Upper lobe of left lung (tissue), 6 donors: ENCODE results near the gene LXN. TPM values are rescaled to one million over a fixed set of nuclear protein-coding genes. Genes with fewer than 3 reads are reported as not detected.

Source experiments
- ATAC-seq, 2 donors: fragments of 200-7000 bp; cut with Tn5 transposase; one replicate each; pipeline ENCODE4 v1.9.1; 2022; ENCODE audit warnings: mild to moderate bottlenecking in 2 of 2, moderate library complexity in 2 of 2; ENCODE audit not compliant: low FRiP score in 2 of 2
- DNase-seq, 2 donors: peaks; one replicate each; pipeline ENCODE4 v3.0.0-alpha.2; 2019 to 2020
- H3K27ac ChIP-seq, 4 donors: fragments of 200-600 bp; sonication (generic); one replicate each; pipeline ENCODE4 v1.5.1; 2016 to 2019
- H3K27me3 ChIP-seq, 4 donors: fragments of 200-600 bp; sonication (generic); one replicate each; pipeline ENCODE4 v1.5.1; 2017 to 2019
- H3K36me3 ChIP-seq, 4 donors: fragments of 200-600 bp; sonication (generic); one replicate each; pipeline ENCODE4 v1.5.1; 2016 to 2019
- H3K4me1 ChIP-seq, 4 donors: fragments of 200-600 bp; sonication (generic); one replicate each; pipeline ENCODE4 v1.5.1; 2018 to 2019
- H3K4me3 ChIP-seq, 4 donors: fragments of 200-600 bp; sonication (generic); one replicate each; pipeline ENCODE4 v1.5.1; 2017 to 2019; ENCODE audit warnings: mild to moderate bottlenecking in 2 of 4, moderate library complexity in 1 of 4
- H3K9me3 ChIP-seq, 4 donors: fragments of 200-600 bp; sonication (generic); one replicate each; pipeline ENCODE4 v1.5.1; 2018 to 2019
- CTCF ChIP-seq, 6 experiments: fragments of 450-650 bp in 4 of 6; fragments of 200-600 bp in 2 of 6; sonication (generic) in 2 of 6; IDR thresholded peaks; one replicate each; pipeline ENCODE4 v1.5.1; 2016 to 2019; ENCODE audit warnings: antibody characterized with exemption in 6 of 6
- EP300 ChIP-seq, 4 donors: sonication (generic); formaldehyde crosslinking; IDR thresholded peaks; one replicate each; pipeline ENCODE4 v1.5.1; 2017; ENCODE audit warnings: antibody characterized with exemption in 4 of 4, control low read depth in 2 of 4
- POLR2A ChIP-seq, 4 donors: fragments of 450-650 bp; IDR thresholded peaks; one replicate each; pipeline ENCODE4 v1.5.1; 2016 to 2017; ENCODE audit warnings: antibody characterized with exemption in 4 of 4, mild to moderate bottlenecking in 2 of 4
- POLR2AphosphoS5 ChIP-seq, 2 donors: sonication (generic); formaldehyde crosslinking; IDR thresholded peaks; one replicate each; pipeline ENCODE4 v1.5.1; 2017; ENCODE audit warnings: antibody characterized with exemption in 2 of 2
- whole genome bisulfite sequencing, 2 donors: methylation state at CpG; one replicate each; pipeline ENCODE4 v1.1.5; 2017 to 2018; 5-methylcytosine and 5-hydroxymethylcytosine counted together
- total RNA-seq, 6 donors: library from RNA; depleted of rRNA in 4 of 6; stranded (reverse); fragments of >200 nt in 4 of 6; gene quantifications; one replicate each; pipeline versions ENCODE4 v1.1.0 to v1.2.1, GENCODE V29; 2016 to 2021
- donor health status: DM: no; HTN: no; CAD: no; lungs with moderate emphysema.
- donor health status: DM: no; HTN: yes; CAD: no; lungs with severe emphysema.

LXN gene
- total RNA-seq, 6 donors from 2014 or later = 10.4 to 26.6 (median 19.8) TPM

DNA sequence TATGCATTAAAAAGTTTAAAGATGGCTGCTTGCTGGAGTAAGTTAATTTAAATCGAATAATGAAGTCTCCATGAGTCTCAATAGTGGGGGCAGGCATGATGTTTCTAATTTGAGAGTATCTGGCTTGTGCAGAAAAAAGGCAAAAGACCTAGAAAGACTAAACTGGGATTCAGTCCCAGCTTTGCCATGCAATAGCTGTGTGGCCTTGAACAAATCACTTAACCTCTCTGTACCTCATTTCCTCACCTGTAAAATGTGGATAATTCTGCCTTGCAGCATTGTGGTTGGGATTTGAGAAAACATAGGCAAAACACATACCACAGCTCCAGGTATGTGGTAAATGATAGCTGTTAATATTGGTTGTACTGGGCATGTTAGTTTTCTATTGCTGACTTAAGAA lies 8.6 kb downstream of the LXN start:
- H3K36me3 ChIP-seq = peaks cover 0 to 77% (median 15%) of the 10 kb centered on the region in 4 donors

GRCh38 chr3:158663246-158663645 lies 9.2 kb downstream of the LXN start:
- 80 to 88% methylated on average over 1 of the region's 1 CpG for WGBS, 2 donors
- peaks cover 0 to 6% (median 3%) of the 10 kb centered on the region in 4 donors for H3K4me1 ChIP-seq
- no peak overlapping the region for H3K27ac ChIP-seq
- no peak overlapping the region for H3K4me3 ChIP-seq
- peaks cover 0 to 77% (median 17%) of the 10 kb centered on the region in 4 donors for H3K36me3 ChIP-seq
- TF ChIP-seq POLR2AphosphoS5 (IDR thresholded peaks at IDR 0.05) (no peak), POLR2A (IDR thresholded peaks at IDR 0.05) (no peak), EP300 (IDR thresholded peaks at IDR 0.05) (no peak), CTCF (IDR thresholded peaks at IDR 0.05) (no peak)
- no peaks in the 10 kb centered on the region for H3K9me3 ChIP-seq
- ATAC-seq (no peak), DNase-seq (no peak)
- no peaks in the 10 kb centered on the region for H3K27me3 ChIP-seq

More for the DNA sequence above, 8.6 kb downstream of the LXN start:
- TF ChIP-seq POLR2AphosphoS5 (IDR thresholded peaks at IDR 0.05) (no peak), CTCF (IDR thresholded peaks at IDR 0.05) (no peak), POLR2A (IDR thresholded peaks at IDR 0.05) (no peak)
- Histone ChIP-seq H3K27me3 (no peaks in the 10 kb centered on the region), H3K9me3 (no peaks in the 10 kb centered on the region), H3K4me1 (peaks cover 0 to 9% (median 5%) of the 10 kb centered on the region in 4 donors), H3K27ac (no peak overlapping the region), H3K4me3 (no peak overlapping the region)
- WGBS, 2 donors = 94 to 100% methylated on average over 1 of the region's 1 CpG
- DNase-seq (no peak), ATAC-seq (no peak)

DNA sequence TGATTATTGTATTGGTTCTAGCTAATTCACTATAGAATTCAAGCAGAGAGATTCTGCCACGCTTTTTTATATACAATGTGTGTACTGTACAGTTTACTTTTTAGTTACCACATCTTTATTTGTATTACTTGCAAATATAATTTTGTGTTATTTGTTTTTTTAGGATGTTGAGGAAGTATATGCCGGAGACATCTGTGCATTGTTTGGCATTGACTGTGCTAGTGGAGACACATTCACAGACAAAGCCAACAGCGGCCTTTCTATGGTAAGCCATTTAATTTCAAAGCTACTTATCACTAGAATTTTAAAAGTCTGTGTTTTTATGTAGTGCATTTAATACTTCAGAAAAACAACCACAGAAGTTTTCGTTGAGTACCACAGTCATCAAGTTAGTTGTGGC lies 11.7 kb downstream of the LXN start:
- 79 to 81% methylated on average over 4 of the region's 4 CpGs for WGBS, 2 donors
- DNase-seq (no peak), ATAC-seq (no peak)
- peak overlapping the region in 1 of 4 donors; percentile 46 for H3K27ac ChIP-seq
- H3K27me3 ChIP-seq = no peaks in the 10 kb centered on the region
- no peak for TF ChIP-seq CTCF (IDR thresholded peaks at IDR 0.05)
- TF ChIP-seq EP300 (IDR thresholded peaks at IDR 0.05) = no peak
- no peak for TF ChIP-seq POLR2A (IDR thresholded peaks at IDR 0.05)
- TF ChIP-seq POLR2AphosphoS5 (IDR thresholded peaks at IDR 0.05) = no peak
- no peaks in the 10 kb centered on the region for H3K9me3 ChIP-seq
- H3K4me1 ChIP-seq = peaks cover 0 to 5% (median 2%) of the 10 kb centered on the region in 4 donors
- H3K36me3 ChIP-seq = peaks cover 0 to 69% (median 17%) of the 10 kb centered on the region in 4 donors
- no peak overlapping the region for H3K4me3 ChIP-seq

DNA sequence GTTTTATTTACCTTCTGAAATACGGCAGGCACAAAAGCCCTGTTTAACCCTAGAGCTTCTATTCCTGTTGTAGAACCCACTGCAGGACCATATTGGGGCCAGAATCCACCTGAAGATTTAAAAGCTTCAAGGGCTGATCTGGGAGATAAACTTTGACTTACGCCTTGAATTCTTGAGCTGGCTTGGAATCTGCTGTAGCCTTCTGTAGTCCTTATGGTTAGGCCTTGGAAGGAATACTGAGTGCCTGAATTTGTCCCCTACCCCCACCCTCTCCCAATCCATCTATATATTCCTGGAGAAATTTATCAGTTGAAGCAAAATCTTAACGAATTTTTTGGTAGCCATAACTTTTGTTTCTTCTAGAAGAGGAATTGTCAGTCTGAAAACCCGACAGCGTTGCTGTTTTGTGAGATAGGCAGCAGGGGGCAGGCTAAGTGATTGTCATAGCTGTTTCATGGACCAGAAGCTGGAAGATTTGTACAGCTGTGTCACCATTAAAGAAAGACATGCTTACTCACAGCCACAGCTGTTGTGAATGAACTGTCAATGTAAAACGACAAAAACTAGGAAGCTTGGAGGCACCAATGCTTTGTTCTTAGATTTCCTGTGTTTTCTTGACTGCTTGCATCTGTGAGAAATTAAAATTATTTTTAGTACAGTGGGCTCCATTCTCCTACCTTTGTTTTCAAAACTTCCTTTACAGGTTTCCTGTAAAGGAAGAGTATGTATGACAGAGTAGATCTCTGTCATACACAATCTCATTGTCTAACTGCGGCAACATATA lies 12.8 kb downstream of the LXN start:
- TF ChIP-seq CTCF (IDR thresholded peaks at IDR 0.05) (peak; percentile 56 to 68 (median 60)), EP300 (IDR thresholded peaks at IDR 0.05) (no peak), POLR2A (IDR thresholded peaks at IDR 0.05) (no peak), POLR2AphosphoS5 (IDR thresholded peaks at IDR 0.05) (peak in 1 of 2 donors; percentile 20)
- peak overlapping the region in 3 of 4 donors; percentile 46 to 61 (median 54) for H3K27ac ChIP-seq
- peaks cover 0 to 5% (median 2%) of the 10 kb centered on the region in 4 donors for H3K4me1 ChIP-seq
- ATAC-seq (peak; percentile 83 to 90), DNase-seq (peak in 1 of 2 donors; percentile 40)
- H3K4me3 ChIP-seq = no peak overlapping the region
- no peaks in the 10 kb centered on the region for H3K27me3 ChIP-seq
- 38 to 41% methylated on average over 7 of the region's 7 CpGs for WGBS, 2 donors
- no peaks in the 10 kb centered on the region for H3K9me3 ChIP-seq
- peaks cover 0 to 70% (median 25%) of the 10 kb centered on the region in 4 donors for H3K36me3 ChIP-seq
